HG02981 (cell line): ENCODE results near the gene BGLAP.
A peak's percentile ranks its signal among the peaks of the same experiment; 100 is the strongest.
"Not testable (repeated sequence)": the region's sequence is repeated elsewhere in the genome, so short reads cannot be mapped to it uniquely, and the experiment has no call there.

Source experiments
- ATAC-seq: cut with Tn5 transposase; IDR thresholded peaks from one replicate; pipeline ENCODE4 v1.9.1; 2021; ENCODE audit warnings: mild to moderate bottlenecking, moderate library complexity; ENCODE audit not compliant: unreplicated experiment

The BGLAP gene

DNA sequence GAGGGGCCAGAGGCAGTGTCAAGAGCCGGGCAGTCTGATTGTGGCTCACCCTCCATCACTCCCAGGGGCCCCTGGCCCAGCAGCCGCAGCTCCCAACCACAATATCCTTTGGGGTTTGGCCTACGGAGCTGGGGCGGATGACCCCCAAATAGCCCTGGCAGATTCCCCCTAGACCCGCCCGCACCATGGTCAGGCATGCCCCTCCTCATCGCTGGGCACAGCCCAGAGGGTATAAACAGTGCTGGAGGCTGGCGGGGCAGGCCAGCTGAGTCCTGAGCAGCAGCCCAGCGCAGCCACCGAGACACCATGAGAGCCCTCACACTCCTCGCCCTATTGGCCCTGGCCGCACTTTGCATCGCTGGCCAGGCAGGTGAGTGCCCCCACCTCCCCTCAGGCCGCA lies at the start of gene BGLAP:
BGLAP (plus strand) TSS at position 259 of the 400 bp plus-strand sequence; CDS start at position 307, 48 bp downstream.
- ATAC-seq: no peak

DNA sequence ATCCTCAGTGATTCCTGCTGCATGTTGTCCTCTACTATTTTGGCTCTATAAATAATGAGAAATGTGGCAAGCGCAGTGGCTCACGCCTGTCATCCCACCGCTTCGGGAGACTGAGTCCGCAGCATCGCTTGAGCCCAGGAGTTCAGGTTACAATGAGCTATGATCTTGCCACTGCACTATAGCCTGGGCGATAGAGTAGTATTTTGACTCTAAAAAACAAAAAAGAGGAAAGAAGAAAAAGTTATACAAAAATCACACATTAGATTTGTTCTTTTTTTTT lies 48.8 kb upstream of the BGLAP start:
- no peak for ATAC-seq

DNA sequence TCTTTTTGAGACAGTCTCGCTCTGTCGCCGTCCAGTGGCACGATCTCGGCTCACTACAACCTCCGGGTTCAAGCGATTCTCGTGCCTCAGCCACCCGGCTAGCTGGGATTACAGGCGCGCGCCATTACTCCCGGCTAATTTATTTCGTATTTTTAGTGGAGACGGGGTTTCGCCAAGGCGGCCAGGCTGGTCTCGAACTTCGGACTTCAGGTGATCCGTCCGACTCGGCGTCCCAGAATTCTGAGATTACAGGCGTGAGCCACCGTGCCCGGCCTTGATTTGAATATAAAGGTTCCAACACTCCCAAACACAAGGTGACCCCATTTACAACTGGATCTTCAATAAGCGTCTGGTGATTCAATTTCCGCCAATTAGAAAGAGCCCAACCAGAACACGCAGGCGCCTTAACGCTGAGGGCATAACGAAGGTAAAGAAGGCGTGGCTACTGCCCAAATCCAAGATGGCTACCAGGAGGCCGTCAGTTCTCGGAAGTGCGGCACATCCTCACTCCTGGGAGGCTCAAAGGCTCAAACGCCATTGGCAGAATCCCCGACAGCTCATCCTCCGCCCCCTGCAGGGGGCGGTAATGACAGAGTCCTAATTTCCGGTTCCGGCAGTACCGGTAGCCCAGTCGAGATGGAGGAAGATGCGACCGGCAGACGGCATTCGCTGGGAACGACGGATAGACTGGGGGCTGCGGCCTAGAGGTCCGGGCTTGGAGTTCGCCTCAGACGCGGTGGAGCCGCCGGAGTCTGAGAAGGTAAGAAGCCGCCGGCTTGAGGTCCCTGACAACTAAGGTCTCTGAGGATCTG lies 48.3 kb upstream of the BGLAP start, which contains the start of gene SLC25A44:
SLC25A44 (plus strand) TSS at position 617 of the 812 bp plus-strand sequence. CDS start 5,744 bp downstream, outside the sequence.
- peak; percentile 96 for ATAC-seq

DNA sequence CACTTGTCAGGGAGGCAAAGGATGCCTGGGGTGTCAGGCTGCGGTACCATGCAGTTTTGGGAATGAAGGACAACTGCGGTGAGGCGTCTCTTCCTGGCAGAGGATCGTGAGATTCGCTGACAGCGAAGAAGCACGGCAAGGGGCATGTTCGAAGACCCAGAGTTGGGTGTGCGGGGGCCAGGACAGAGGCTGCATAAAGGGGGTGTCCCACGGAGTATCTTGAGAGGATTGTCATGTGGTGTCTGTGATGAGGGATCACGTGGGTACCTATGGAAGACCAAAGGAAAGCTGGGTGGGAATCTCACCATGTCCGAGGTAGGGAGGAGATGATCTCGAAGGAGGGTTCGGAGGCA lies 47.7 kb upstream of the BGLAP start:
- ATAC-seq: no peak

DNA sequence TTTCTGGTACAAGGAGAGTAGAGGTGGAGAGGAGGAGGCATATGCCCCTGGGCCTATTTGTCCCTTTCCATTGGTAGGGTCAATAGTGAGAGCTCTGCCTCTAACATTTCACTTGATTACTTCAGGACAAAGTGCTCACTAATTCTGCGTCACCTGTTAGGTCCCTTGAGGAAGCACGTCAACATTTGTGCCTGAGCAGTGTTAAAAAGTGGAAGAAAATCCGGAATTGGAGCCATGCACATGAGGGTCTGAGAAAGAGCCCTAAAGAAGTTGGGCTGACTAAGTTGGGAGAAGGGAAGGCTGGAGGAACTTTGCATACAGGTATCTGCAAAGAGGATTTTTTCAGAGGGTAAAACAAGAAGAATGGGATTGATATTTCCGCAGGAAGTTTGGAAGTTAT lies 46.1 kb upstream of the BGLAP start:
- no peak for ATAC-seq

DNA sequence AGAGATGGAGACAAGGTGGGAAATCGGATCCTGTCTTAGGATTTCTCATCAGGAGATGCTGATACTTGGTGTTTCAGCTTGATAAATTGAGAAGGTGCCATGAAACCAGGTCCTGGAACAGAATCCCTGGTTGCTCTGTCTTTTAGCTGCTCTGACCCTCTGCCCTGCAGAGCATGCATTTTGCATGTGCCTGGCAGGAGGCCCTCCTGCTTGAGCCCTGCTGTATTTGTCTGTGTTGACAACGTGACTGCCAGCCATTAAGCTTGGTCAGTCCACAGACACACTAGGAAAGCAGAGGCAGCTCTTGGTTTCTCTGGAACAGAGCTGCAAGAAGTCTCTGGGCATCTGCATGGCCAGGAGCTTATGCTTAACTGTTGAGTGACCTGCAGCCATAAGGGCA lies 45.5 kb upstream of the BGLAP start:
- ATAC-seq: no peak

DNA sequence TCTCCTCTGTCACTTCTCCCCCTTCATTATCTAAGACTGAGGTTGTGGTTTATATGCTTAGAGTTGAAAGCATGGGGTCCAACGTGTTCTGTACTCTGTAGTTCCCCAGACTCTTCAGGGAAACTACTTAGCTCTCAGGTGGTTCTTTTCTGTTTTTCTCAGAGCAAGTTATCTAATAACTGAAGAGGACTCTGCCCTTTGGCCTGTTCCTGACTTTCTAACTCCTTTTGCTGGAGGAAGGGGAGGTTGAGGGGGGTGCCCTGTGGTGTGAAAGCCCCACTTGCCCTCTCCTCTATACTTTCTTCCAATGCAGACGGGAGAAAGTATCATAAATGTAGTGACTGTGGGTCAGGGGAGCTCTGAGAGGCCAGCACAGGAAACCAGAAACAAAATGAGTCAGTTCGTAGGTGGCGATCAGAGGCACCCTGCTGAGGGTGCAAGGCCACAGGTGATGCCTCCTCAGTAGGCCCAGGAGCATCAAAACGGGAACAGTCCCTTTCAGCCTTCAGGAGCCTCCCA lies 43.1 kb upstream of the BGLAP start:
- ATAC-seq: no peak

DNA sequence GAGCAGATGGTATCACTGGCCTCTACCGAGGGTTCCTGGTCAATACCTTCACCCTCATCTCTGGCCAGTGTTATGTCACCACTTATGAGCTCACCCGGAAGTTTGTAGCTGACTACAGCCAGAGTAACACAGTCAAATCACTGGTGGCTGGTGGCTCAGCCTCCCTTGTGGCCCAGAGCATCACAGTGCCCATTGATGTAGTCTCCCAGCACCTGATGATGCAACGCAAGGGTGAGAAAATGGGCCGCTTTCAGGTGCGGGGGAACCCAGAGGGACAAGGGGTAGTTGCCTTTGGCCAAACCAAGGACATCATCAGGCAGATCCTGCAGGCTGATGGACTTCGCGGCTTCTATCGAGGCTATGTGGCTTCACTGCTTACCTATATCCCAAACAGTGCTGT lies 41.9 kb upstream of the BGLAP start:
- ATAC-seq: no peak

DNA sequence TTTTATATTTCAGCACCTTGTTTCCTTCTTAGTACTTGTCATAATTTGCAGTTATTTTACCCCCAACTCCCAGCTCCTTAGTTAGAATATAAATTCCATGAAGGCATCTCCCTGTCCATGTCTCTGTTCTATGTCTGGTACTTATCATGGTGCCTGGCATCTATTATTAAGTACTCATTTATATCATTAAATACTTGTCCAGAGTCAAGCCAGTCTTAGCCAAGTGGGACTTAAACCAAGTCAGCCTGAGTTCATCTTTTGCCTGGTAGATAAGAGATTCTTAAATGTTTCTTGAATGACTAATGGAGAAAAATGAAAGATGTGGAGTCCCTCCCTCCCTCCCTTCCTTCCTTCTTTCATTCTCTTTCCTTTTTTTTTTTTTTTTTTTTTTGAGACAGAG lies 38.7 kb upstream of the BGLAP start:
- no peak for ATAC-seq

DNA sequence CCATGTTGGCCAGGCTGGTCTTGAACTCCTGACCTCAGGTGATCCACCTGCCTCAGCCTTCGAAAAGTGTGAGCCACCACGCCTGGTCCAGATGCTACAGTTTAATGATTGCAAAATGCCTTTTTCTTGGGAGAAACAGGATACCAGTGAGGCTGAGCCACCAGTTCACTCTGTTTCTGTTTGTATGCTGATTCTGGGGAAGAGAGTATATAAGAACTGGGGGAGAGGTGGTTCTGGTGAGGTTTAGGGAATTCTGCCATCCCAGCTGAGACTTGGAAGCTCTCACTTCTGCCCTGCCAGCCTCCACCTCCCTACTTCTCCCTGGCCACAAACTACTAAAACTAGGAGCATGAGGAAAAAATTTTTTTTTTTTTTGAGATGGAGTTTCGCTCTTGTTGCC lies 37.3 kb upstream of the BGLAP start:
- no peak for ATAC-seq

DNA sequence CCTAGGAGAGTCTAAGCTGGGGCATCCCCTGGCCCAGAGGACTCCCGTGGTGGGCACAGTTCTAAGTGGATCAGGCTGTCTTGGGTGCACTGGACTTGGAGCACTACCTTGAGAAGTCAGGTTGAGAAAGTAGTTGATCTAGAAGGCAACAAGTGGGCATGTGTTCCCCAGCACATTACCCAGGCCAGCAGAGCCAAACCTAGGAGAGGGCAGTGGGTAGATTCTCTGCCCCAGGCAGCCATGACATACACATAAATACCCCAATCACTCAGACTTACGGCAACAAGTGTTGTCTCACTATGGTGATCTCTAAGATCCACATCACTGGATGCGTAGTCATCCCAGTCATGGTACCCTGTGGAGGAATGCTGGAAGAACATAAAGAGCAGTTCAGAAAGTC lies 30.7 kb upstream of the BGLAP start:
- ATAC-seq: no peak

DNA sequence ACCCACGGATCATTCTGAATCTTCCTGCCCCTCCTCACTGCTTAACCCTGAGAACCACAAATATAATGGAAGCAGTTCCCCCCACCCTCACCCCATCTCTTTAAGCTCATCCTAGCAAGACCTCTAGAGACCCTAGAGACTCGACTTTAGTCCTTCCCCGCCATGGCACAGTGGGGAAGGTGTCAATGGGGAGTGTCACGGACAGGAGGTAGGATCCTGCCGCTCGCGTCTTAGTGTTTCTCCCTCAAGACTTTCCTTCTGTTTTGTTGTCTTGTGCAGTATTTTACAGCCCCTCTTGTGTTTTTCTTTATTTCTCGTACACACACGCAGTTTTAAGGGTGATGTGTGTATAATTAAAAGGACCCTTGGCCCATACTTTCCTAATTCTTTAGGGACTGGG lies 29.9 kb upstream of the BGLAP start:
- no peak for ATAC-seq

DNA sequence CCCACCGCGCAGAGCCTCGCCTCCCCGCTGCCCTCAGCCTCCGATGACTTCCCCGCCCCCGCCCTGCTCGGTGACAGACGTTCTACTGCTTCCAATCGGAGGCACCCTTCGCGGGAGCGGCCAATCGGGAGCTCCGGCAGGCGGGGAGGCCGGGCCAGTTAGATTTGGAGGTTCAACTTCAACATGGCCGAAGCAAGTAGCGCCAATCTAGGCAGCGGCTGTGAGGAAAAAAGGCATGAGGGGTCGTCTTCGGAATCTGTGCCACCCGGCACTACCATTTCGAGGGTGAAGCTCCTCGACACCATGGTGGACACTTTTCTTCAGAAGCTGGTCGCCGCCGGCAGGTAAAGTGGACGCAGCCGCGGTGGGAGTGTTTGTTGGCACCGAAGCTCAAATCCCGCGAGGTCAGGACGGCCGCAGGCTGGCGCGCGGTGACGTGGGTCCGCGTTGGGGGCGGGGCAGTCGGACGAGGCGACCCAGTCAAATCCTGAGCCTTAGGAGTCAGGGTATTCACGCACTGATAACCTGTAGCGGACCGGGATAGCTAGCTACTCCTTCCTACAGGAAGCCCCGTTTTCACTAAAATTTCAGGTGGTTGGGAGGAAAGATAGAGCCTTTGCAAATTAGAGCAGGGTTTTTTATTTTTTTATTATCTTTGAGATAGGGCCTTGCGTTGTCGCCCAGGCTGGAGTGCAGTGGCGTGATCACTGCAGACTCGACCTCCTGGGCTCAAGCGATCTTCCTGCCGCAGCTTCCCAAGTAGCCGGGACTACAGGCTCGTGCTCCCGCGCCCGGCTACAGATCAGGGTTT lies 28.9 kb upstream of the BGLAP start, which contains the start of gene PMF1:
PMF1 (plus strand) TSS at position 175 of the 811 bp plus-strand sequence; CDS start at position 184, 9 bp downstream.
- ATAC-seq: peak; percentile 90

DNA sequence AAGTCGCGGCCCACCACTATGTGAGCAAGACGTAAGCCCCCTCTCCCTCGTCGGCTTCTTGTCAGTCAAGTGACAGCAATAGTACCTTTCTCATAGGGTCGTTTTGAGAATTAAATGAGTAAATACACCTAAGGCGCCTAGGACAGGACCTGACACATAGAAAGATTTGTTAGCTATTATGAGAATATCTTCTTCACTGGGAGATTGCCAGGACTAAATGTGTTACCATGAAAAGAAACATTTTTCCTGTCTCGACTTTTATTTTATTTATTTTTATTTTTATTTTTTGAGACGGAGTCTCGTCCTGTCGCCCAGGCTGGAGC lies 28.4 kb upstream of the BGLAP start:
- no peak for ATAC-seq

DNA sequence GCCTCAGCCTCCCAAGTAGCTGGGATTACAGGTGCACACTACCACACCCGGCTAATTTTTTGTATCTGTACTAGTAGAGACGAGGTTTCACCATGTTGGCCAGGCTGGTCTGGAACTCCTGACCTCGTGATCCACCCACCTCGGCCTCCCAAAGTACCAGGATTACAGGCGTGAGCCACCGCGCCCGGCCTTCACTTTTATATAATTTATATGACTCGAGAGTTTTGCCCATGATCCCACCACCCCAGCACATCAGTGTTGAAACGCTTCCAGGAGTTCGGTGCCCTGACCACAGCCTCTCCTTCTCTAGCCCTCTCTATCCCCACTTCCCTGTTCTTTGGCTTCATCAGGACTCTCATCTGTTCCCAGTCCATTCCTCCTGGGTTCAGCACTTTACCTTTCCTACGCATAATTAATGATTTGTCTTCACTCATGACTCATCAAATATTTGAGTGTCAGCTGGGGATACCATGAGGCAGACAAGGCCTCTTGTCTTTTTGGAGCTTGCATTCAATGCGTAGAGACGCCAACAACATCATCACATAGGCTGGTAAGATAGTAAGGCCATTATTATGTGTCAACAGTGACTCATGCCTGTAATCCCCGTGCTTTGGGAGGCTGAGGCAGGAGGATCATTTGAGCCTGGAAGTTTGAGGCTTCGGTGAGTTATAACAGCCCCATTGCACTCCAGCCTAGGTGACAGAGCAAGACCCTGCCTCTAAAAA lies 27.8 kb upstream of the BGLAP start:
- ATAC-seq: no peak

DNA sequence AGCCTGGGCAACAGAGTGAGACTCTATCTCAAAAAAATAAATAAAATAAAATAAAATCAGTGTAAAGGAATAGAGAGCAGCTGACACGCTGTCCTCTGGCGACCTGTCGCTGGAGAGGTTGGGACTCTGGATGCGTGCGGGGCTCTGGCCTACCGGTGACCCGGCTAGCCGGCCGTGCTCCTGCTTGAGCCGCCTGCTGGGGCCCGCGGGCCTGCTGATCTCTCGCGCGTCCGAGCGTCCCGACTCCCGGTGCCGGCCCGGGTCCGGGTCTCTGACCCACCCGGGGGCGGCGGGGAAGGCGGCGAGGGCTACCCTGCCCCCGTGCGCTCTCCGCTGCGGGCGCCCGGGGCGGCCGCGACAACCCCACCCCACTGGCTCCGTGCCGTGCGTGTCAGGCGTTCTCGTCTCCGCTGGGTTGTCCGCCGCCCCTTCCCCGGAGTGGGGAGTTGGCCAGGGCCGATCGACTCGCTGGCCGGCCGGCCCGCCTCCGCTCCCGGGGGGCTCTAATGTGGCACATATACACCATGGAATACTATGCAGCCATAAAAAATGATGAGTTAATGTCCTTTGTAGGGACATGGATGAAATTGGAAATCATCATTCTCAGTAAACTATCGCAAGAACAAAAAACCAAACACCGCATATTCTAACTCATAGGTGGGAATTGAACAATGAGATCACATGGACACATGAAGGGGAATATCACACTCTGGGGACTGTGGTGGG lies 25.5 kb upstream of the BGLAP start:
- not testable (repeated sequence) for ATAC-seq

DNA sequence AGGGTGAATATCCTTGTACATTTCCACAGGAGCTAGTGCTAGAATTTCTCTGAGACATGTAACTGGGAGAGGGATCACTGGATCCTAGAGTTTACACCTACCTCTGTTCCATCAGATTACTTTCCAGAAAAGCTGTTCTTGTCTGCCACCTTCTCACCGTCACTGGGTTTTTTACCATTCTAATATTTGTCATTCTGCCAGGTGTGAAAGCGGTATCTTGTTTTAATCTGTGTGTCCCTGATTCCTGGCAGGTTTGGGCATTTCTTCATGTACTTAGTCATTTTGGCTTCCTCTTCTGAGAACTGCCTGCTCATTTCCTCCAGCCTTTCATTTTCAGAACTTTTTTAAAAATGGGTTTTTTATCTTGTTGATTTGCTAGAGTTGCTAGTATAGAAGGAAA lies 24.1 kb upstream of the BGLAP start:
- ATAC-seq: no peak

DNA sequence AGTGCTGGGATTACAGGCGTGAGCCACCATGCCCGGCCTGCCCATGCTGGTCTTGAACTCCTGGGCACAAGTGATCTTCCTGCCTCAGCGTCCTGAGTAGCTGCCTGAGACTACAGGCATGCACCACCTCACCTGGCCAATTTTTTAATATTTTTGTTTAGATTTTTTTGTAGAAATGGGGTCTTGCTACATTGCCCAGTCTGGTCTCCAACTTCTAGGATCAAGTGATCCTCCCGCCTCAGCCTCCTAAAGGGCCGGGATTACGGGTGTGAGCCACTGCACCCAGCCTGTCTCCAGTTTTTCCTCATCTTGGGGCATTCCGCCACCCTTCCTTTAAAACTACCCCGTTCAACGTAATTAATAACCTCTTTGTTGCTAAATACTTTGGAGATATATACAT lies 21.8 kb upstream of the BGLAP start:
- ATAC-seq: no peak

DNA sequence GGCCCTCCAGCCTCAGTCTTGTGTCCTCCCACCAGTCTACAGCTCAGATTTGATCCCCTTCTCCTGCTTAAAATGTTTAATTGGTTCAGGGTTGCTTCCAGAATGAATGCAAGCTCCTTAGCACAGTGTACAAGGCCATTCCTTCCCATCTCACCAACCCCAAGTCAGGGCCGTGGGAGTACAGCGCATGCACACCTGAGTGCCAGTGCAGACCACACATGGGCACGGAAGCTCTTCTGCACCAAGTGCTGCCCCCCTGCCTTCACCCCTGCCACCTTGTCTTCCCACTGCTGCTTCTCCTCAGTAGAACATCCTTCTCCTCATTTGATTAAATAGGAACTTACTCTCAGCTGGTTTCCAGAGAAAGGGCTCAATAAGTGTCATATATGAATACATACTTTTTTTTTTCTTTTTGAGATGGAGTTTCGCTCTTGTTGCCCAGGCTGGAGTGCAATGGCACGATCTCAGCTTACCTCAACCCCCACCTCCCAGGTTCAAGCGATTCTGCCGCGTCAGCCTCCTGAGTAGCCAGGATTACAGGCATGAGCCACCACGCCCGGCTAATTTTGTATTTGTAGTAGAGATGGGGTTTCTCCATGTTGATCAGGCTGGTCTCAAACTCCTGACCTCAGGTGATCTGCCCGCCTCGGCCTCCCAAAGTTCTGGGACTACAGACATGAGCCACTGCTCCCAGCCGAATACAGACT lies 19.8 kb upstream of the BGLAP start:
- ATAC-seq: no peak

DNA sequence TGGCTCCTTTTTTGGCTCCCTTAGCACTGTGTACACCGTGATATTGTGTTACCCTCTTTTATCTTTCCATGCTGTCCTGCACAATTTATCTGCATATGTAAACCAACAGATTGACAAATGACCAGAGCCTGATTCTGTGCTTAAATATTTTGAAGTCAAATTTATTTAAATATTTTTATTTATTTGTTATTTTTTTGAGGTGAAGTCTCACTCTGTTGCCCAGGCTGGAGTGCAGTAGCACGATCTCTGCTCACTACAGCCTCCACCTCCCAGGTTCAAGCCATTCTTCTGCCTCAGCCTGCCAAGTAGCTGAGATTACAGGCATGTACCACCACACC lies 16.3 kb upstream of the BGLAP start:
- no peak for ATAC-seq
